Cardiac muscle cell (in vitro differentiated cells and primary cell): Measurements from ENCODE around the gene RSU1. TPM values are rescaled to one million over a fixed set of nuclear protein-coding genes. Genes with fewer than 3 reads are reported as not detected.

Source experiments
- DNase-seq, 2 donors: peaks; one replicate each; pipeline versions ENCODE4 v3.0.0 to v3.0.0-alpha.2; 2010 to 2017; ENCODE audit warnings: low read depth in 1 of 2, low spot score in 1 of 2
- H3K27ac ChIP-seq: fragments of 200-600 bp; sonication (generic); 2 replicates; pipeline ENCODE4 v1.5.1; 2016
- H3K27me3 ChIP-seq: fragments of 200-600 bp; sonication (generic); 2 replicates; pipeline ENCODE4 v1.6.0; 2016; ENCODE audit warnings: control low read depth
- H3K36me3 ChIP-seq: fragments of 200-600 bp; sonication (generic); 2 replicates; pipeline ENCODE4 v1.5.1; 2016; ENCODE audit warnings: control low read depth
- H3K4me1 ChIP-seq: fragments of 200-600 bp; sonication (generic); 2 replicates; pipeline ENCODE4 v1.8.1; 2017; ENCODE audit warnings: low read depth, mild to moderate bottlenecking, mixed run types
- H3K4me3 ChIP-seq: fragments of 200-600 bp; sonication (generic); 2 replicates; pipeline ENCODE4 v1.5.1; 2016; ENCODE audit warnings: mild to moderate bottlenecking
- H3K9me3 ChIP-seq: fragments of 200-600 bp; sonication (generic); 2 replicates; pipeline ENCODE4 v1.5.1; 2017; ENCODE audit warnings: low read depth, mild to moderate bottlenecking, control low read depth
- polyA plus RNA-seq: library from polyadenylated mRNA; unstranded; fragments of >200 nt; fragmentation: Nextera tagmentation; extraction: Ambion mirVana; gene quantifications from 2 replicates; pipeline ENCODE4 v1.2.1, GENCODE V29; 2016
- total RNA-seq: library from RNA; depleted of rRNA; stranded (reverse); fragments of >200 nt; gene quantifications from 2 replicates; pipeline ENCODE4 v1.2.3, GENCODE V29; 2016
- TF ChIP-seq, protein P1 (sequence below): IDR thresholded peaks from 2 replicates; pipeline ENCODE4 v1.5.1; 2012; ENCODE audit warnings: low read depth, mild to moderate bottlenecking, low read length

RSU1 gene
- total and polyA plus RNA-seq, 2 experiments from 2014 or later, result 18.4 to 69.7 TPM

DNA sequence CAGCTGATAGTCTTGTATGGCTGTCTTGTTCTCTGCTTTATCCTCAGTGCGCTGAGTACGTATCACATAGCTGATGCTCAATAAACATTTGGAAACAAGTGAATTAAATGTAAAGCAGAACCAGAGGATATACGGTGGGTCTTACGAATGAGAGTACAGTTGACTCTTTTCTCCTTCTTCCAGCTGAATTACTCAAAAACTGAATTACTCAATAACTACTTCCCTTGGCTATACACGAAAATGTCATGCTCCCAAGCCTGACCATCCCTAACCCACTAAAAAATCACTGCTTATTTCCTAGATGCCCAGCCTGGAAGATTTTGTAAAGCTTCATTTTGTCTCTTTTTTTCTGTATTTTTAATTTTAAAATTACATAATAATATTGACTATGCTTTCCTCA, 3.2 kb upstream of the RSU1 start:
- Histone ChIP-seq H3K27ac (no peak overlapping the region), H3K4me3 (no peak overlapping the region), H3K36me3 (no peaks in the 10 kb centered on the region), H3K4me1 (peaks cover 10% of the 10 kb centered on the region), H3K27me3 (peaks cover 3% of the 10 kb centered on the region), H3K9me3 (no peaks in the 10 kb centered on the region)
- TF ChIP-seq, protein P1, sequence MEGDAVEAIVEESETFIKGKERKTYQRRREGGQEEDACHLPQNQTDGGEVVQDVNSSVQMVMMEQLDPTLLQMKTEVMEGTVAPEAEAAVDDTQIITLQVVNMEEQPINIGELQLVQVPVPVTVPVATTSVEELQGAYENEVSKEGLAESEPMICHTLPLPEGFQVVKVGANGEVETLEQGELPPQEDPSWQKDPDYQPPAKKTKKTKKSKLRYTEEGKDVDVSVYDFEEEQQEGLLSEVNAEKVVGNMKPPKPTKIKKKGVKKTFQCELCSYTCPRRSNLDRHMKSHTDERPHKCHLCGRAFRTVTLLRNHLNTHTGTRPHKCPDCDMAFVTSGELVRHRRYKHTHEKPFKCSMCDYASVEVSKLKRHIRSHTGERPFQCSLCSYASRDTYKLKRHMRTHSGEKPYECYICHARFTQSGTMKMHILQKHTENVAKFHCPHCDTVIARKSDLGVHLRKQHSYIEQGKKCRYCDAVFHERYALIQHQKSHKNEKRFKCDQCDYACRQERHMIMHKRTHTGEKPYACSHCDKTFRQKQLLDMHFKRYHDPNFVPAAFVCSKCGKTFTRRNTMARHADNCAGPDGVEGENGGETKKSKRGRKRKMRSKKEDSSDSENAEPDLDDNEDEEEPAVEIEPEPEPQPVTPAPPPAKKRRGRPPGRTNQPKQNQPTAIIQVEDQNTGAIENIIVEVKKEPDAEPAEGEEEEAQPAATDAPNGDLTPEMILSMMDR, result no peak
- DNase-seq, result no peak

DNA sequence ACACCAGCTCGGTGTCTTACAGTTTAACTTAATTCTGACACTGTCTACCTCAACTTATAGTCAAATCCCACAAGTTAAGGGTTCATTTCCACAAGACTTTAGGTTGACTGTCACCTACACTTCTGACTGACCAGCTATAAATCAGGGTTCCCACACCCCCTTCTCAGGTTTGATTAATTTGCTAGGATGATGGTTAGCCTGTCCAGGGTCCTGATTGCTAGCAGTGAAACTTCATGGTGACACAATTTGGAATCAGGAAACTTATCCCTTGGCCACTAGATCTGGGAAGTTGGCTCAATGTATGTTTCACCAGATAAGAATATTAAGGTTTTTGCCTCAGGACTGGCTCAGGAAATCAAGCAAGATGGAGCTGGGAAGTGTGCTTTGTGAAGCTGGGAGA, 2.8 kb upstream of the RSU1 start:
- TF ChIP-seq, protein P1, result no peak
- Histone ChIP-seq H3K27ac (no peak overlapping the region), H3K36me3 (no peaks in the 10 kb centered on the region)

GRCh38 chr10:16819436-16819835, 2.2 kb upstream of the RSU1 start:
- TF ChIP-seq, protein P1, result no peak
- Histone ChIP-seq H3K27ac (no peak overlapping the region), H3K4me3 (no peak overlapping the region), H3K36me3 (no peaks in the 10 kb centered on the region), H3K9me3 (no peaks in the 10 kb centered on the region), H3K4me1 (peaks cover 10% of the 10 kb centered on the region), H3K27me3 (peaks cover 3% of the 10 kb centered on the region)
- DNase-seq, result no peak

More for the DNA sequence above, 2.8 kb upstream of the RSU1 start:
- H3K27me3 ChIP-seq, result peaks cover 3% of the 10 kb centered on the region
- no peak overlapping the region for H3K4me3 ChIP-seq
- DNase-seq, result no peak
- peaks cover 10% of the 10 kb centered on the region for H3K4me1 ChIP-seq
- H3K9me3 ChIP-seq, result no peaks in the 10 kb centered on the region

GRCh38 chr10:16819026-16819425, 1.8 kb upstream of the RSU1 start:
- no peaks in the 10 kb centered on the region for H3K36me3 ChIP-seq
- no peak overlapping the region for H3K27ac ChIP-seq
- peaks cover 3% of the 10 kb centered on the region for H3K27me3 ChIP-seq
- DNase-seq, result no peak
- TF ChIP-seq, protein P1, result no peak
- no peaks in the 10 kb centered on the region for H3K9me3 ChIP-seq
- no peak overlapping the region for H3K4me3 ChIP-seq
- peaks cover 10% of the 10 kb centered on the region for H3K4me1 ChIP-seq

- no peaks in the 10 kb centered on the region for H3K9me3 ChIP-seq
- DNase-seq, result no peak
- peak overlapping the region; percentile 50 for H3K4me3 ChIP-seq
- TF ChIP-seq, protein P1, result no peak
- H3K27ac ChIP-seq, result peak overlapping the region; percentile 85
- peaks cover 10% of the 10 kb centered on the region for H3K4me1 ChIP-seq
- peaks cover 3% of the 10 kb centered on the region for H3K27me3 ChIP-seq
- no peaks in the 10 kb centered on the region for H3K36me3 ChIP-seq
Measured at GRCh38 chr10:16816830-16817124, 447 bp downstream of the RSU1 start.

DNA sequence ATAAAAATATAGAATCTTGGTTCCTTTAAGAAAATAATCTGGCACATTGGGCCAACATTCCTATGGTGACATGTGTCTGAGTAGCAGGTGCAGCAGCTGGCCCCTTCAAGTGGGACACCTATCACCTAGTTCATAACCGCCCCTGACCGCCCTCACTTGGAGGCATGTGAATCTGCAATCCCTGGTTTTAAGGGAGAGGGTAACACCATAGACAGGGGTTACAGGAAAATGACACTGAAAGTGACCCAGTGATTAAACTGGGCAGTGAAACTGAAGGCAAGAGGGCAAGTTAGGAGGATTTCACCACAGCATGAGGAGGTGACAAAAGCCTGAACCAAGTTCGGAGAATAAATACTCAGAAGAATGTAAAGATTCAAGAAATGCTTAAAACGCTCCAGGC, 1.1 kb downstream of the RSU1 start:
- peak in 1 of 2 donors; percentile 23 for DNase-seq
- Histone ChIP-seq H3K4me3 (no peak overlapping the region), H3K4me1 (peaks cover 10% of the 10 kb centered on the region), H3K27ac (no peak overlapping the region), H3K9me3 (no peaks in the 10 kb centered on the region), H3K36me3 (no peaks in the 10 kb centered on the region), H3K27me3 (peaks cover 3% of the 10 kb centered on the region)
- TF ChIP-seq, protein P1, result no peak
